Measurements from ENCODE around the gene SYTL5. TPM values are rescaled to one million over a fixed set of nuclear protein-coding genes. Genes with fewer than 3 reads are reported as not detected.

SYTL5 gene
- 0.08 TPM in 1 of 2 replicates, not detected in the other for total RNA-seq

- no peaks in the 10 kb centered on the region for H3K36me3 ChIP-seq (ENCODE audit: control insufficient read depth, insufficient read depth, low read length)
- TF ChIP-seq CTCF (IDR thresholded peaks at IDR 0.05; ENCODE audit: insufficient read depth, low read length, poor library complexity, severe bottlenecking) = no peak
- no peak within 1 kb of the TSS for H3K4me3 ChIP-seq (ENCODE audit: low read depth, low read length)
- no peak for DNase-seq (ENCODE audit: low read depth)
- H3K27me3 ChIP-seq (ENCODE audit: control insufficient read depth, insufficient read depth, low read length) = no peaks in the 10 kb centered on the region
Measured at GRCh38 chrX:38006291-38006690, at the start of gene SYTL5. Gene SYTL5 (plus strand): TSS chrX:38006553. CDS start chrX:38033890, 27,337 bp downstream.

- no peaks in the 10 kb centered on the region for H3K27me3 ChIP-seq (ENCODE audit: control insufficient read depth, insufficient read depth, low read length)
- H3K4me3 ChIP-seq (ENCODE audit: low read depth, low read length) = no peak overlapping the region
- DNase-seq (ENCODE audit: low read depth) = no peak
- TF ChIP-seq CTCF (IDR thresholded peaks at IDR 0.05; ENCODE audit: insufficient read depth, low read length, poor library complexity, severe bottlenecking) = no peak
- H3K36me3 ChIP-seq (ENCODE audit: control insufficient read depth, insufficient read depth, low read length) = no peaks in the 10 kb centered on the region
Measured at GRCh38 chrX:37958525-37959211, 47.7 kb upstream of the SYTL5 start.

GRCh38 chrX:37959212-37960021, 46.9 kb upstream of the SYTL5 start:
- no peaks in the 10 kb centered on the region for H3K27me3 ChIP-seq (ENCODE audit: control insufficient read depth, insufficient read depth, low read length)
- no peak overlapping the region for H3K4me3 ChIP-seq (ENCODE audit: low read depth, low read length)
- no peak for DNase-seq (ENCODE audit: low read depth)
- no peaks in the 10 kb centered on the region for H3K36me3 ChIP-seq (ENCODE audit: control insufficient read depth, insufficient read depth, low read length)
- no peak for TF ChIP-seq CTCF (IDR thresholded peaks at IDR 0.05; ENCODE audit: insufficient read depth, low read length, poor library complexity, severe bottlenecking)

GRCh38 chrX:37961118-37961517, 45.2 kb upstream of the SYTL5 start:
- H3K27me3 ChIP-seq (ENCODE audit: control insufficient read depth, insufficient read depth, low read length) = no peaks in the 10 kb centered on the region
- no peak for DNase-seq (ENCODE audit: low read depth)
- no peak for TF ChIP-seq CTCF (IDR thresholded peaks at IDR 0.05; ENCODE audit: insufficient read depth, low read length, poor library complexity, severe bottlenecking)
- no peak overlapping the region for H3K4me3 ChIP-seq (ENCODE audit: low read depth, low read length)
- H3K36me3 ChIP-seq (ENCODE audit: control insufficient read depth, insufficient read depth, low read length) = no peaks in the 10 kb centered on the region

GRCh38 chrX:37967714-37968113, 38.6 kb upstream of the SYTL5 start:
- Histone ChIP-seq H3K27me3 (ENCODE audit: control insufficient read depth, insufficient read depth, low read length) (no peaks in the 10 kb centered on the region), H3K4me3 (ENCODE audit: low read depth, low read length) (no peak overlapping the region), H3K36me3 (ENCODE audit: control insufficient read depth, insufficient read depth, low read length) (no peaks in the 10 kb centered on the region)
- TF ChIP-seq CTCF (IDR thresholded peaks at IDR 0.05; ENCODE audit: insufficient read depth, low read length, poor library complexity, severe bottlenecking) = no peak
- DNase-seq (ENCODE audit: low read depth) = no peak
